ENCODE data around the gene SNCAIP.

GRCh38 chr5:122430319-122430586 is 118.2 kb downstream of the SNCAIP start:
- no peak for TF ChIP-seq EZH2 (IDR thresholded peaks at IDR 0.05; ENCODE audit: insufficient read depth, poor library complexity, severe bottlenecking)
- TF ChIP-seq EZH2phosphoT487 (IDR thresholded peaks at IDR 0.05; ENCODE audit: insufficient read depth, low read depth) = no peak

Measured in GM23248 (cell line).